Measurements from ENCODE around the gene NFYA. TPM values are rescaled to one million over a fixed set of nuclear protein-coding genes. Genes with fewer than 3 reads are reported as not detected.

The NFYA gene
- total and polyA plus RNA-seq, 2 donors (not counting 1 experiment from before 2014, with no cell fraction given), result 23.3 to 44.3 TPM

GRCh38 chr6:41119508-41119907 lies 46.7 kb downstream of the NFYA start:
- Mint-ChIP-seq H3K27ac (no peak overlapping the region), H3K4me3 (no peak overlapping the region), H3K4me1 (no peaks in the 10 kb centered on the region), H3K9me3 (ENCODE audit: insufficient read depth) (no peaks in the 10 kb centered on the region), H3K27me3 (no peaks in the 10 kb centered on the region)
- intact Hi-C loops (cut with micrococcal nuclease), result no loop called here
- Histone ChIP-seq H4K20me1 (ENCODE audit: control insufficient read depth, insufficient read depth, low read length, poor library complexity, severe bottlenecking) (no peaks in the 10 kb centered on the region), H3K9me3 (ENCODE audit: control extremely low read depth in 1 of 3, control insufficient read depth in 2 of 3, insufficient read depth in 1 of 3, low read length in 2 of 3) (no peaks in the 10 kb centered on the region), H3K27ac (ENCODE audit: low read length in 2 of 2) (no peak overlapping the region), H3K79me2 (ENCODE audit: control insufficient read depth, insufficient read depth, low read length) (no peaks in the 10 kb centered on the region), H2AFZ (ENCODE audit: insufficient read depth, low read depth, low read length, poor library complexity, severe bottlenecking) (no peak overlapping the region), H3K27me3 (replicated peaks in 1 of 4; ENCODE audit: control extremely low read depth in 1 of 4, control insufficient read depth in 3 of 4, insufficient read depth in 4 of 4, low read length in 3 of 4) (no peaks in the 10 kb centered on the region), H3K4me1 (ENCODE audit: control insufficient read depth in 2 of 2, insufficient read depth in 2 of 2, low read length in 2 of 2) (no peaks in the 10 kb centered on the region), H3K36me3 (replicated peaks in 1 of 2; ENCODE audit: control extremely low read depth in 1 of 2, control insufficient read depth in 1 of 2, extremely low read depth in 1 of 2, insufficient read depth in 2 of 2, low read length in 1 of 2) (peaks cover 3 to 12% of the 10 kb centered on the region in 2 experiments), H3K9ac (ENCODE audit: low read length) (no peak overlapping the region), H3K4me2 (replicated peaks; ENCODE audit: low read depth, low read length, poor library complexity, severe bottlenecking) (no peak overlapping the region), H3K4me3 (ENCODE audit: control extremely low read depth in 1 of 5, extremely low read depth in 1 of 5, insufficient read depth in 1 of 5, low read depth in 2 of 5, low read length in 4 of 5) (no peak overlapping the region)
- TF ChIP-seq EZH2 (IDR thresholded peaks at IDR 0.05; ENCODE audit: borderline replicate concordance, insufficient read depth, low read depth, low read length, poor library complexity, severe bottlenecking) (no peak), CTCF (IDR thresholded peaks at IDR 0.05) (no peak)
- CTCF ChIA-PET, result no interaction called here
- WGBS (ENCODE audit: insufficient coverage), result no CpG with 5 or more reads among the region's 1 CpG
- DNase-seq (no peak), ATAC-seq (ENCODE audit: low read depth) (no peak)
- POLR2A ChIA-PET, result no interaction called here

GRCh38 chr6:41120058-41120457 lies 47.3 kb downstream of the NFYA start:
- Histone ChIP-seq H3K4me1 (ENCODE audit: control insufficient read depth in 2 of 2, insufficient read depth in 2 of 2, low read length in 2 of 2) (no peaks in the 10 kb centered on the region), H4K20me1 (ENCODE audit: control insufficient read depth, insufficient read depth, low read length, poor library complexity, severe bottlenecking) (no peaks in the 10 kb centered on the region), H3K4me2 (replicated peaks; ENCODE audit: low read depth, low read length, poor library complexity, severe bottlenecking) (no peak overlapping the region), H3K36me3 (replicated peaks in 1 of 2; ENCODE audit: control extremely low read depth in 1 of 2, control insufficient read depth in 1 of 2, extremely low read depth in 1 of 2, insufficient read depth in 2 of 2, low read length in 1 of 2) (peaks cover 3 to 12% of the 10 kb centered on the region in 2 experiments), H3K79me2 (ENCODE audit: control insufficient read depth, insufficient read depth, low read length) (no peaks in the 10 kb centered on the region), H2AFZ (ENCODE audit: insufficient read depth, low read depth, low read length, poor library complexity, severe bottlenecking) (no peak overlapping the region), H3K9ac (ENCODE audit: low read length) (no peak overlapping the region), H3K4me3 (ENCODE audit: control extremely low read depth in 1 of 5, extremely low read depth in 1 of 5, insufficient read depth in 1 of 5, low read depth in 2 of 5, low read length in 4 of 5) (no peak overlapping the region), H3K9me3 (ENCODE audit: control extremely low read depth in 1 of 3, control insufficient read depth in 2 of 3, insufficient read depth in 1 of 3, low read length in 2 of 3) (no peaks in the 10 kb centered on the region), H3K27ac (ENCODE audit: low read length in 2 of 2) (no peak overlapping the region), H3K27me3 (replicated peaks in 1 of 4; ENCODE audit: control extremely low read depth in 1 of 4, control insufficient read depth in 3 of 4, insufficient read depth in 4 of 4, low read length in 3 of 4) (no peaks in the 10 kb centered on the region)
- POLR2A ChIA-PET, result no interaction called here
- intact Hi-C loops (cut with micrococcal nuclease), result no loop called here
- Mint-ChIP-seq H3K4me3 (no peak overlapping the region), H3K27ac (no peak overlapping the region), H3K4me1 (no peaks in the 10 kb centered on the region), H3K9me3 (ENCODE audit: insufficient read depth) (no peaks in the 10 kb centered on the region), H3K27me3 (no peaks in the 10 kb centered on the region)
- WGBS (ENCODE audit: insufficient coverage), result no CpG with 5 or more reads among the region's 1 CpG
- no peak for TF ChIP-seq EZH2 (IDR thresholded peaks at IDR 0.05; ENCODE audit: borderline replicate concordance, insufficient read depth, low read depth, low read length, poor library complexity, severe bottlenecking)
- no peak for TF ChIP-seq CTCF (IDR thresholded peaks at IDR 0.05)
- CTCF ChIA-PET, result no interaction called here
- no peak for DNase-seq
- ATAC-seq (ENCODE audit: low read depth), result no peak
